HG02642 (cell line): ENCODE measurements around the gene PHEX.
A peak's percentile ranks its signal among the peaks of the same experiment; 100 is the strongest.

Experiments used
- ATAC-seq: cut with Tn5 transposase; IDR thresholded peaks from one replicate; pipeline ENCODE4 v1.9.1; 2021; ENCODE audit warnings: mild to moderate bottlenecking; ENCODE audit not compliant: unreplicated experiment, poor library complexity

The PHEX gene

GRCh38 chrX:22141047-22141730 lies 109.1 kb downstream of the PHEX start:
- ATAC-seq, result no peak

GRCh38 chrX:22147214-22147613 lies 115.1 kb downstream of the PHEX start:
- ATAC-seq, result no peak

GRCh38 chrX:22147942-22148341 lies 115.8 kb downstream of the PHEX start:
- no peak for ATAC-seq

GRCh38 chrX:22148565-22148964 lies 116.4 kb downstream of the PHEX start:
- no peak for ATAC-seq

- no peak for ATAC-seq
These were observed 118.2 kb downstream of the PHEX start for GRCh38 chrX:22150371-22150770.

- no peak for ATAC-seq
These were observed 123.0 kb downstream of the PHEX start for GRCh38 chrX:22155126-22155525.

- ATAC-seq, result no peak
These were observed 126.9 kb downstream of the PHEX start for GRCh38 chrX:22159071-22159470.

GRCh38 chrX:22163326-22163725 lies 131.2 kb downstream of the PHEX start:
- ATAC-seq, result no peak

- ATAC-seq, result no peak
These were observed 132.8 kb downstream of the PHEX start for GRCh38 chrX:22164770-22165388.

- no peak for ATAC-seq
These were observed 133.8 kb downstream of the PHEX start for GRCh38 chrX:22165732-22166457.

GRCh38 chrX:22171287-22172060 lies 139.3 kb downstream of the PHEX start:
- ATAC-seq, result no peak

GRCh38 chrX:22173966-22174365 lies 141.8 kb downstream of the PHEX start:
- ATAC-seq, result no peak

GRCh38 chrX:22177950-22178515 lies 145.9 kb downstream of the PHEX start:
- ATAC-seq, result no peak

- no peak for ATAC-seq
These were observed 152.0 kb downstream of the PHEX start for GRCh38 chrX:22184096-22184495.

- ATAC-seq, result no peak
These were observed 154.0 kb downstream of the PHEX start for GRCh38 chrX:22186165-22186564.

- ATAC-seq, result peak; percentile 92
These were observed 160.4 kb downstream of the PHEX start for GRCh38 chrX:22192419-22193060.

- no peak for ATAC-seq
These were observed 161.9 kb downstream of the PHEX start for GRCh38 chrX:22193851-22194659.

GRCh38 chrX:22194660-22194945 lies 162.5 kb downstream of the PHEX start:
- no peak for ATAC-seq

- ATAC-seq, result no peak
These were observed 164.0 kb downstream of the PHEX start for GRCh38 chrX:22196149-22196548.
